HG02678 (cell line): ENCODE data around the gene SLCO2A1.

Experiments used
- ATAC-seq: cut with Tn5 transposase; IDR thresholded peaks from one replicate; pipeline ENCODE4 v1.9.1; 2021; ENCODE audit warnings: mild to moderate bottlenecking, moderate library complexity; ENCODE audit not compliant: unreplicated experiment

The SLCO2A1 gene

DNA sequence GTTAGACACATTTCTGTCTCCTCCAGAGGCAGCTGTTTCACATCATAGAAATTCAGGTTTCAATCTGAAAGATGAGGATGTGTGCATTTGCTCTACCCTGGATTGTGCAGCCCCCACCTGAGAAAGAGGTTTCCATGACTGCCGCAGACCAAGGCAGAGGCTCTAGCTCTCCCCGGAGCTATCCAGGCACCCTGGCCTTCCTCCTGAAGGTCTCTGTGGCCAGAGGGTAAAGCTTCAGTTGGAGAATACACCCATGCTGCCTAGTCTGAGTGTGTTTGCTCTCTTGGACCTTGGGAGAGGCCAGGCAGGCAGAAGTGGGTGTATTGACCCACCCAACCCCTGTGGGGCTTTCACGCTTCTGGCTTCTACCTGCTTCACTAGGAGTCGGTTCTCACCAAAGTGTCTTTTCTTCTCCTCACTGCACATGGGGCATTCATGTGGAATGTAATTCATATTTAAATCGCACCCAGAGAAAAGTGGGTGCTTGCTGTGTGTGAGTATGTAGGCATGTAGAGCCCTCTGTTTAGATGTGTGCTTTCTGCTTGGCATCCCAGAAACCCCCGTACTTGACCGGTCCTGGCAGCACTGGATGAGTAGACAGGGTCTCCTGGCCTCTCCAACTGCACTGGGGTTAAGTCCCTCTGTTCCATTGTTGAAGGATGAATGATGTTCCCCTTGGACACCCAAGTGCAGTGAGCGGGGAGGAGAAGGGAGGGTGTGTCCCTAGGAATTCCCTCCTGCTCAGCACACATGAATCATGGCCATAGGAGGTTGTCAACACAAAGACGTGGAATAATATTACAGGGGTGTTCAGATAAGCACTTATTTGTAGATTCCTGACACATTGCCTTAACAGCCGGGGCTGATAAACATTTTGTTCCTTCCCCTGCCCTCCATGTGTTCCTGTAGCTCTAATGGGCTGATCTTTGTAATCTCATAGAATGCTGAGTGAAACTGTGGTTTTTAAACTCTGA, 113.8 kb downstream of the SLCO2A1 start:
- ATAC-seq: no peak

DNA sequence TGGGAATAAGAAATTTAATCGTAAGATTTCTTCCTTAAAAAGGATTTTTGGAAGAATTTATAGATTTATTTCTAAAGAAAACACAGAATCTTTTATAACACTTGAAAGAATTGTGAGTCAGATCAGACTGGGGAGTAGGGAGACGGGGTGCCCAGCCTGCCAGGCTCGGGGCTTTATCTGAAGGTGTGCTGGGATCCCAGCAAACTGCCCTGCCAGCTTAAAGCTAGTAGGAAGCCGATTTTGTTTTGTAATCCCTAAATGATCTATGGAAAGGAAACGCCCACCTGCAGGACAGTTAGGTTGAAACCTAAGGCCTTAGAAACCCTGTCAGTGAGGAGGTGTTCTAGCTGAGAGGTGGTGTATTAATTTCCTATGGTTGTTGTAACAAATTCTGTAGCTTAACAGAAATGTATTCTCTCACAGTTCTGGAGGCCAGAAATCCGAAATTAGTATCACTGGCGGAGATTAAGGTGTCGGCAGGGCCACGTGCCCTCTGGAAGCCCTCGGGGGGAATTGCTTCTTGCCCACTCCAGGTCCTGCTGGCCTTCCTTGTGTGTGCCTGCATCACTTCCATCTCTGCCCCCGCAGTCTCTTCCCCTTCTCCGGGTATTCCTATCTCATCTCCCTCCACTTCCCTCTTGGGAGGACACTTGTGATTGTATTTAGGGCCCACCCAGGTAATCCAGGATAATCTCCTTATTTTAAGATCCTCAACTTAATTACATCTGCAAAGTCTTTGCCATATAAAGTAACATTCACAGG, 114.7 kb downstream of the SLCO2A1 start:
- no peak for ATAC-seq

DNA sequence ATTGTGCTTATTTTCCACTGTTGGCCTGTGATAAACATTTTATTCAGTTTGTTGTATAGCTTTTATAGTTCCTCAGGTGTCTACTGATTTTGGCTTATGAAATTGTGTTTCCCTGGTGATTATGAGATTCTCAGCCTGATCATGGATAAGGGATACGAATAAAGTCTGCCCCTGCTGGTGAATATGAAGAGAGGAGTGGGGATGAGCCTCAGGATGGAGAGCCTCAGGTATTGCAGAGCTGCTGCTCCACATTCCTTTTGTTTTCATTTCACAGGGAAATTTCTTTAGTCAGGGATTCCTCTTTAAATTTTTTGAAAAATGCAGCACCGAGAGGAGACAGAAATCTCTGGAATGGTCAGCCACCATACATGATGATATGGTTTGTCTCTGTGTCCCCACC, 119.3 kb downstream of the SLCO2A1 start:
- ATAC-seq: no peak

DNA sequence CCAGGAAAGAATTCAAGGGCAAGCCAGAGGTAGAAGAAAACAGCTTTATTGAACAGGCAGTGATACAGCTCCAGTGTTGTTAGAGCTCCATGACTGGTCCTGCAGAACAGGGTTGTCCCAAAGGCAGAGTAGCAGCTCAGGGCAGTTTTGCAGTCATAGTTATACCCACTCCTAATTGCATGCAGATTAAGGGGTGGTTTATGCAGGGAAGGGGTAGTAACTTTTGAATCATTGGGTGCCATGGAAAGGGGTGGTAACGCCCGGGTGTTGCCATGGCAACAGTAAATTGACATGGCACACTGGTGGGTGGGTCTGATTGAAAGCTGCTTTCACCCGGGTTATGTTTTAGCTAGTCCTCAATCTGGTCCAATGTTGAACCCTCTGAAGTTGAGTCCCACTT, 124.3 kb downstream of the SLCO2A1 start:
- no peak for ATAC-seq

DNA sequence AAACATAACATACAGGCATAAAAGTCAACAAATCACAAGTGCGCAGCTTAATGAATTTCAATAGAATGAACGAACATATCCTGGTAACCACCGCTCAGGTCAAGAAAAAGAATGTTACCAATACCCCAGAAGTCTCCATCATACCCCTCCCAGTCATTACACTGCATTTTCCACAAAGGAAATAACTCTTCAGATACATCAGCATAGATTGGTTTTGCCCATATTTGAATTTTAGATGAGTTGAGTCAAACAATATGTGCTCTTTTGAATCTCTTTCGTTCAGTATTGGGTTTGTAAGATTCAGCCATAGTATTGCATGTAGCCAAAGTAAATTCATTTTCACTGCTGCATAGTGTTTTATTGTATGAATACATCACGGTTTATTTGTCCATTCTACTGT, 127.9 kb downstream of the SLCO2A1 start:
- no peak for ATAC-seq

DNA sequence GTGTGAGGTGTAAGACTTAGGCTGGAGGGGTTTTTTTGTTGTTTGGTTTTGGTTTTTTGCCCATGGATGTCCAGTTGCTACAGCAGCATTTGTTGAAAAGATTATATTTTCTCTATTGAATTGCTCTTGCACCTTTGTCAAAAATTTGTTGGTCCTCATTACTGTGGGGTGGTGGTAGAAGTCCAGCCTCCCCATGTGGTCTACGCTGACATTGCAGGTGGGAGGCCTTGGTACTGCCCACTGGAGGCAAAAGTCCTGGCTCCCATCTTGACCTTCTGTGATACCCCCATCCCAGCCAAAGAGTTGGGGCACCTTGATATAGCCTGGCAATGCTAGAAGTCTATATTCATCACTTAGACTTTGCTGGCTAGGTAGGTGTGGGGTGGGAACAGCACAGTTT, 128.6 kb downstream of the SLCO2A1 start:
- no peak for ATAC-seq

DNA sequence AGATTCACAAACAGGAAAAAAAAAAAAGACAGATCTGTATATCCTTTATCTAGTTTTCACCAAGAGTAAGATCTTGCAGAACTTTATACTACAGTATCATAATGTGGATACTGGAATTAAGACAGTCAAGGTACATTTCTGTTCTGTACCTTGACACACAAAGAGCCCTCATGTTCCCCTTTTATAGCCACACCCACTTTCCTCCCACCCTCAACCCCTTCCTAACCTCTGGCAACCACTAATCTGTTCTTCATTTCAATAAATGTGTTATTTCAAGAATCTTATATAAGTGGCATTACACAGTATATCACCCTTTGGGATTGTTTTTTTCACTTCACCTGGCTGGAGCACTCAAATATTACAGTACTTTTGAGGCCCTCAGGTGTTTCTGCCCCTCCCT, 130.4 kb downstream of the SLCO2A1 start:
- no peak for ATAC-seq

DNA sequence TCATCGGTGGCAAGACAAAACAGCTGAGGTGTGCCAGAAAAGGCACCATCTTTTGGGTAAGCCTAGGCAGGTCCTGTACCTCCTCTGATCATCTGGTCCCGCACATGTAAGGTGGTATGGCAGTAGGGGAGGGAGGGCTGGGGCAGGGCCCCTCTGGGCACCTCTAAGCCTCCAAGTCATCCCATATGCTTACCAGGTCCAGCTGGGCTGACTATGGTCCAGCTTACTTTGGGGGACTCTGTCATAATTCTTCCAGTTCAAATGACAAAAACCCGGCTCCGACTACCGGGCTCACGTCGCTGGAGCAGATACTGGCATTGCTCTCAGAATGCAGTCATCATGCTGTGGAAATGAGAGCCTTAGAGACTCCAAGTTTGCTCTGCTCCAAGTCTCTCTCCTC, 132.2 kb downstream of the SLCO2A1 start:
- ATAC-seq: no peak

DNA sequence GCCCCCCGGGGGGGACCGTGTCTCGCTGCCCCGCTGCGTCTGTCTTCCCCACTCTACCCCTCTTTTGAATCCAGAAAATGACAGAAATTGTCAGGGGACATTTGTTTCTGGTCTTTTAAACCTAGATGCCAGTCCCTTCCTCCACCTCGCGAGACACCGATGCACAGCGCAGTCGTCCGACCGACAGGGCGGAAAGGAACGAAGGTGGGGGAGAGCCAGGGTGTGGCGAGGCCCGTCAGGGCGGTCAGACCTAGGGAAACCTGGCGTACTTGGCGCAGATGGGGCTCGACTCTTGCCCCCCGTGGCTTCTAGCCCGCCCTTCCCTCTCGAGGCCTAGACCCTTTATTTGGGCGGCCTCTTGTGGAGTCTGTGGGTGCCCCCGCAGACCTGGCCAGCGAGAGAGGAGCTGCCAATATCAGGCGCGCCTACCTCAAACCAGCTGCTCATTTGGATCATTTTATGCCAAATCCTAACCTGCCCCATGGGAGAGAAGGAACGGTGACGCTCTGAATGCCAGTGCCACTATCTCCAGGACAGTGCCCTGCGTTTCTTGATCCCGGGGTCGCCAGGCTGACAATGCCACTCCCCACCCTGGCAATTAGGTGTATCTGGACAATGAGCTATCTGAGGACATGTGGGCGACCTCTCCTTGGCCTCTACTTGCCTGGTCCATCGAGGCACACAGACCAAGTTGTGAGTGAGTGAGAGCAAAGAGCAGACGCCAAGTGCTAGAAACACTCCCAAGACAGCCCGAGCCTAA, 133.5 kb downstream of the SLCO2A1 start:
- ATAC-seq: no peak

DNA sequence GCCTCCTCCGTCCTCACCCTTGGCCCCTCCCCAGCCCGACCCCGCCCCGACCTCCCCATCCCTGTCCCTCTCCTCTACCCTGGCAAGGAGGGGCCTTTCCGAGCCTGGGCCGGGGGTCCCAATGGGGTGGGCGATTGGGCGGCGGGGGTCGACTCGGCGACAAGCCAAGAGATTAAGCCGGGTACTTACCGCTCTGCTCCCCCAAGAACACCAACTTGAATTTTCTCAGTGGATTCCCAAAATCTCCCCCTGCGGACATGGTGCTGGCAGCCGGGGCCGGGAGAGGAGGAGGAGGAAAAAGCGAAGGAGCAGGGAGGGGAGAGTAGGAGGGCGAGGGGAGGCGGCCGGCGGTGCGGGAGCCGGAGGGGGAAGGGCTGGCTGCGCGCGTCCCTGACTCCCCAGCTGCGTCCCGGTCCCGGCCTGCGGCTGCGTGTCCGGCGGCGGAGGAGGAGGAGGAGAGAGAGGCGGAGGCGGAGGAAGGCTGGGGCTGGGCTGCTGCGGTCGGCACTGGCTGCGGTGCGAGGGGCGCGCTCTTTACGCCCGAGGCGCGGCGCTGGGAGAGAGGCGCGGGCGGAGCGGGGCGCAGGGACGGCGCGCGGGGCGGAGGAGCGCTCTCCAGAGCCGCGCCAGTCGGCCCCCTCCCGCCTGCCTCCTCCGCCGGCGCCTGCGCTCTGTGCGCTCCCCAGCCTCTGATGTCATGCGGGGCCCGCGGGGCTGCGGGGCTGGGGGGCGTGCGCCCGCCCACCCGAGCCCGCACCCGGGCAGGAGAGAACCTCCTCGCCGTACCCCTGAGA, 134.3 kb downstream of the SLCO2A1 start, which contains the start of gene RAB6B:
RAB6B (minus strand) TSS at position 675 of the 794 bp plus-strand sequence; CDS start at position 259, 416 bp downstream.
- no peak for ATAC-seq

DNA sequence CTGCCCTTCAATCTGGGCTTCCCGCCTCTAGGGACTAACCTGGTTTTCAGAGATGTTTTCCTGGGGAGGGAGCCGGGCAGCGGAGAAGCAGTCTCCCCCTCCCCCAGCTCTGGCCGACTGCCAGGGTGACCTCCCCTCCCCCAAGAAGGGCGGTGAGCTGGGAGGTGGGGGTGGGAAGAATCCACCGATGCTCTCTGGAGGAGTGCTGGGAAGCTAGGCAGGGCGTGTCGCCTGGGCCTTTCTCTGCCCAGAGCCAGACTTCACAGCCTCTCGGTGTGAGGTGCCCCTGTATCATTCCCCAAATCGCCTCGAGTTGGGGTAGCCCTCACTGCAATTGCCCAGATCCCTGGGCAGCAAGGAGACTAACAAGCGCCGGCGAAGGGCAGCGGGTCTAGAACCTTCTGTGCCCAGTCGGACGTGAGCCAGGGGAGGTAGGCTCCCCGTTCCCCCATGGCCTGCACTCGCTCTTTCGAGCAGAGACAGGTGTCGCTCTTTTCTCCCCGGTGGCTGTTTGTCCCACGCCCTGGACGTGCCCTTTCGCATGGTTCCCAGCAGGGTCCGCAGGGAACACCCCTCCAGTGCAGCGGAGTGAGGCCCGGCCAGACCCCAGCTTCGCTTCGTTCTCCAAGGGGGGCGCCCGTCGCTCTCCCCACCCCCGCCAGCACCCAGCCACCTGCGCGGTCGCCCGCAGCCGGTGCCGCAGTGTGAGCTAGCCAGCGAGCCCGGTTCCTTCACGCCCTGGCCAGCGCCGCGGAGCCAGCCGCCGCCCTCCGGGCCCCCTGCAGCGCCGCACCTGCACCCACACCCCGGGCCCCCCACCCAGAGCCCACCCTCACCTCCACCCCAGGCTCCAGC, 135.1 kb downstream of the SLCO2A1 start:
- ATAC-seq: no peak

DNA sequence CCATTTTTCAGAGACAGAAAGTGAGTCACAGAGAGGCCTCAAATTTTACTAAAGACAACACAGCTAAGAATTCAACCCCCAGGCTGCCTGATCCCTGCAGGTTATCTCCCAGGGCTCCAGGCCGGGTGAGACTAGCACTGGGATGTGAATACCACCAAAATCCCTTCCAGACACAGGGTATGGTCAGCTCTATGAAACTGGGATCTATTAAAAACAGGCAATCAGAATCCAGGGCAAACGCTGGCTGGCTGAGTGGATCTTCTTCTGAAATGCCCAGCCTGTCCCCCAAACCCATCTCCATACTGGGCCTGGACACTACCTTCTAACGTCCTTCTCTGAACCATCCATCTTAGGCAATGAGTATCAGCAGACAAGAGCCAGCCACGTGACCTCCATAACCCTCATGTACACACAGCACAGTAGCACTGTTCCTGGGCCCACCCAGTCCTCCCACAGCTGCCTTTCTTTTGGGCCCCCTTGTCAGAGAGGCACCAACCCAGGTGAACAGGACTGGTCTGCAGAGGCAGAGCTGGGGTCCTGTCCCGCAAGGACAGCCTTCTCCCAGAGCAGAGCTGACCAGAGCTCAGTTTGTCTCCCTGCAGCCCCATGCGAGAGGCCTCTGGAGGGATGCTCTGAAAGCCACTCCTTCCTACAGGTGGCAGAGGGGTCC, 135.9 kb downstream of the SLCO2A1 start:
- ATAC-seq: no peak

DNA sequence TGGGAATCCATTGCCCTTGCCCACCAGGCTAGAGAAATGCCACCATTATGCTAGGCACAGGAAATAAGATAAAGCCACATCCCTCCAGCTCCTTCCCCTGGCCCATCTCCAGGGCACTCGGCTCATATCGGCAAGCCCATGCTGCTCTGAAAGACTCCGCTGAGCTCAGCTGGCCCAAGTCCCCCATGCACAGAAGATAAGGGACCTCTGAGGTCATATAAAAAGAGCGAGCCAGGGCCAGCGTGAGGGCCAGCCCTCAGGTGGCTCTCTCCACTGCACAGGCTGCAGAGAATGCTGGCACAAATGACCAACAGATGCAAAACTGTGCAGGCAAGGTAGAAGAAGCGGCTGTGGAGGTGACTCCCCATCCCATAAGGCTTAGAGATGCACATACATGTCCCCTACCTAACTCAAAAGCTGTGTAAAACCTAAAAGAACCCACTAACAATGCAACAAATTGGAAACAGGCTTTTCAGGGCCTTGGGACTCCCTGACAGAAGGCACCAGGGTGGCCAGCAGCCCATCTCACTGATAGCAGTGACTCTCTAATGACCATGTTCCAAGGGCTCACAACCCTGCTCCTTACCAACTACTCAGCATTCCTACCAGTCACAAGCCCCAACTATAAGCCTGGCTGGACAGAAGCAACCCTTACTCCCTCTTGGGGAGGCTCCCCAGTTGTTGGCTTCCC, 137.0 kb downstream of the SLCO2A1 start:
- ATAC-seq: no peak

DNA sequence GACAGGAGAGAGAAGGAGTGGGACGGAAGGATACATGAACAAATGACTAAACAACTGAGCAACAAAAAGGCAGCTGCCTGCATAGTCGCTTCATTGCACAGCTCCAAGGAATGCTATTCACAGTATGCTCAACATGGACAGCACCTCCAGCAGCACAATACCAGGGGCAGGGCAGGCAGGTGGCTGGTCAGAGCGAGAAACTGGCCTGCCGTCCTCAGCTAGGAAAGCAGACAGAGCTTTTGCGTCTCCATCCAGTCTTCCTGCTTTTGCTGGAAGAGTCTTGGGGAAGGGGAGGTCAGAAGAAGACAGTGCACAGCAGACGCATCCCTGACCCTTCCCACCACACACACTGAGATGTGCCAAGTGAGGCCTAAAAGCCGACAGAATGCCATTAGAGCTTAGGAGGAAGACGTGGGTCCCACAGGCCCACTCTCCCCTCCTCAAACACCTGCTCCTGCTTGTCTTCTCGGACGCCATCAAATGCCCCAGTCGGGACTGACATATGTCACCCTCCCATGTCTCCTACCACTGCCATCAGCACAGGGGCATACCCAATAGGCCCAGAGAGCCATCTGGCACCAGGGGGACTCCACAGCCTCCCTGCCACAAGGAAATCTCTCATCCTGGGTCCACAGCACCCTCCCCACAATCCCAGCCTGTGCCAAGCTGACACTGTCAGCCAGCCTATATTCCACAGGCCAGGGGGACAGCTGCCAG, 137.9 kb downstream of the SLCO2A1 start:
- ATAC-seq: no peak

DNA sequence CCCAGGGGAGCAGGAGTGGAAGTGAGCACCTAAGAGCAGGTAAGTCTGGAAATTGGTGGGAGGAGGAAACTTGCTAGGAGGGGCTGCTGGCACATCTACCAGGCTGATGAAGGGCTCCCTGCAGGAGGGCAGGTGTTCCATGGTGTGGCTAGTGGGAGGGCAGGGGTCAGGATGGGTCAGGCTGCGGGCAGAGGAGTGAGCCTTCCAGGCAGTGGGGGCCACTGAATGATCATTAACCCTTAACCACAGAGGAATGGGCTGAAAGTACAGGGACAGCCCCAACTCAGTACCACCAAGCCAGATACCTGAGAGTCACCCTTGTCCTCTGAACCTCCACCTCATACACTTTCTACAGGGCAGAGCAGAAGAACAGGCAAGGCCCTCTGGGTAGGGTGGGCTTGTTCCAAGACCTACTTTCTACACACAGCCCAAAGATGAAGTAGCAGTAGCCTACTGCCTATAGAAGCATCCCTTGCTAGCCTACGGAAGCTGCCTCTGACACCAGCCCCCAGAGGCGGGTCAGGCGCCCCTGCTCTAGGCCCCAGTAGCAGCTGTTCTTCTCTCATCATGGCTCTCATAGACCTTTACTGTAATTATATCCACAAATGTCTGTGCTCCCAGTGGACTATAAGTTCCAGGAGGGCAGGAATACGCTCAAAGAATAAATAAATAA, 138.6 kb downstream of the SLCO2A1 start:
- no peak for ATAC-seq

DNA sequence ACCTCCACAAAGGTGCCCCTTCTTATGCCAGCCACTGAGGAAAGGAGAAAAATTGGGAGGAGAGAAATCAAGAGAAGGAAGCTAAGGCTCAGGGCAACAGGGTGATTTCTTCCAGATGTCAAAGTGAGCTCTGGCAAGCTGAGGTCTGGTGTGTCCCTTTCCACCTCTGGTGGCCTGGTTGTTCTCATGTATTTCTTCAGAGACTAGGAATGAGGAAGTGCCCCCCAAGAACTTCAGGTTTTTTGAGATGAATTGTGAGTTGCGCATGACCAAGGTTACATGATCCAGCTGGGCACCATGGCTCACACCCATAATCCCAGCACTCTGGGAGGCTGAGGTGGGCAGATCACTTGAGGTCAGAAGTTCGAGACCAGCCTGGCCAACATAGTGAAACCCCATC, 139.7 kb downstream of the SLCO2A1 start:
- ATAC-seq: no peak

DNA sequence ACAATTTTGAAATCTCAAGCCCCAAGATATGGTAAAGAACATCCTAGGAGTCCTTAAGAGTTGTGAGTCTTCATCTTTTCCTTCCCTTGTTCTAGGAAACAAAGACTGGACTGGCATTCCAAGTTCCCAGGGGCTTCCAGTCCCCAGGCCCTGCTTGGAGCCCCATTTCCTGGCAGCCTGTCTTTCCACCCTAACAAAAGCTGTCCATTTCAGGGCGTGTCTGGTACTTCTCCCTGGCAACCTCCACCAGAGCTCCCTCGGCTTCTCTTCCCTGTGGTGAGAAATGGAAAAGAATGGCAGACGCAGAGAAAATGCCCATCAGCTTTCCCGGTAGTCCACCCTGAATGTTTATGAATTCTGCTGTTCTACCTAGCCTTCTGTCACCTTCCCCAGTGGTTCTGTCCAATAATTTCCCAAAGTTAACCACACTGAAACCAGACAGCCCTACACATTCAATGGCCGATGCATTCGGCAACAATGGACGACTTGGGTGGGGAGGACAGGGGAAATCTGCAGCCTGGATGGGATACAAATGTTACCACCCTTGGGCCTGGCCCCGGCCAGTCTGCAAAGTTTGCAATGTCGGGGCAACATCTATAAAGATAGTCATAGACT, 140.9 kb downstream of the SLCO2A1 start:
- no peak for ATAC-seq
